HG03378 (cell line): Measurements from ENCODE around the gene STRA6.

ENCODE experiments used
- ATAC-seq: cut with Tn5 transposase; IDR thresholded peaks from one replicate; pipeline ENCODE4 v1.9.1; 2021; ENCODE audit warnings: mild to moderate bottlenecking, moderate library complexity; ENCODE audit not compliant: unreplicated experiment

The STRA6 gene

GRCh38 chr15:74202452-74203401 lies at the start of gene STRA6:
Gene STRA6, minus strand, starts transcription at chr15:74202787. Its CDS starts 520 bp downstream, at chr15:74202267.
- ATAC-seq, result no peak

- no peak for ATAC-seq
Observed at GRCh38 chr15:74252291-74252690, 49.7 kb upstream of the STRA6 start.

- ATAC-seq, result no peak
Observed at GRCh38 chr15:74251131-74251811, 48.7 kb upstream of the STRA6 start.

GRCh38 chr15:74250266-74250665 lies 47.7 kb upstream of the STRA6 start:
- no peak for ATAC-seq

- no peak for ATAC-seq
Observed at GRCh38 chr15:74245342-74245931, 42.9 kb upstream of the STRA6 start.

- ATAC-seq, result no peak
Observed at GRCh38 chr15:74244822-74245341, 42.3 kb upstream of the STRA6 start.

- no peak for ATAC-seq
Observed at GRCh38 chr15:74243431-74243830, 40.8 kb upstream of the STRA6 start.

GRCh38 chr15:74242441-74243185 lies 40.0 kb upstream of the STRA6 start:
- no peak for ATAC-seq

GRCh38 chr15:74240897-74241614 lies 38.5 kb upstream of the STRA6 start:
- ATAC-seq, result no peak

- ATAC-seq, result no peak
Observed at GRCh38 chr15:74240002-74240568, 37.5 kb upstream of the STRA6 start.

GRCh38 chr15:74239051-74239705 lies 36.6 kb upstream of the STRA6 start:
- no peak for ATAC-seq

- no peak for ATAC-seq
Observed at GRCh38 chr15:74235962-74236361, 33.4 kb upstream of the STRA6 start, which contains the start of gene CCDC33. Gene CCDC33, plus strand, starts transcription at chr15:74236326. Its CDS starts 394 bp downstream, at chr15:74236720.

GRCh38 chr15:74234598-74234875 lies 31.9 kb upstream of the STRA6 start:
- no peak for ATAC-seq

GRCh38 chr15:74233851-74234597 lies 31.4 kb upstream of the STRA6 start:
- no peak for ATAC-seq

- no peak for ATAC-seq
Observed at GRCh38 chr15:74233373-74233772, 30.8 kb upstream of the STRA6 start.

- no peak for ATAC-seq
Observed at GRCh38 chr15:74231475-74231874, 28.9 kb upstream of the STRA6 start.

GRCh38 chr15:74229686-74230085 lies 27.1 kb upstream of the STRA6 start:
- no peak for ATAC-seq

GRCh38 chr15:74228723-74229081 lies 26.1 kb upstream of the STRA6 start:
- ATAC-seq, result no peak
